OCI-LY3 (cell line): ENCODE results near the gene ARHGEF38.

Source experiments
- H2AFZ ChIP-seq: fragments of 200-600, 300-600 bp; shearing (Covaris generic); 2 replicates; pipeline ENCODE4 v1.6.0; 2014; ENCODE audit warnings: antibody characterized with exemption, low read depth, low read length
- H3K27ac ChIP-seq: fragments of 200-600, 300-600 bp; sonication (generic); 2 replicates; pipeline ENCODE4 v1.5.1; 2014; ENCODE audit warnings: mild to moderate bottlenecking, low read length, moderate library complexity, mixed read lengths
- H3K27me3 ChIP-seq: fragments of 200-600, 300-600 bp; sonication (generic); 2 replicates; pipeline ENCODE4 v1.6.1; 2014; ENCODE audit warnings: low read depth, low read length, mixed read lengths
- H3K36me3 ChIP-seq: fragments of 200-600, 300-600 bp; sonication (generic); replicated peaks from 2 replicates; pipeline ENCODE3; 2014; ENCODE audit warnings: low read depth, low read length, mixed read lengths
- H3K4me1 ChIP-seq: fragments of 300-600, 200-600 bp; sonication (generic); 2 replicates; pipeline ENCODE4 v1.6.1; 2014; ENCODE audit warnings: low read length, mixed read lengths
- H3K4me2 ChIP-seq: fragments of 200-600, 300-600 bp; sonication (generic); 2 replicates; pipeline ENCODE4 v1.6.1; 2014; ENCODE audit warnings: low read length, mixed read lengths
- H3K4me3 ChIP-seq: fragments of 300-600, 200-600 bp; sonication (generic); 2 replicates; pipeline ENCODE4 v1.5.1; 2014; ENCODE audit warnings: antibody characterized with exemption, mild to moderate bottlenecking, low read length, moderate library complexity
- H3K79me2 ChIP-seq: fragments of 300-600, 200-600 bp; shearing (Covaris generic); 2 replicates; pipeline ENCODE4 v1.6.1; 2014; ENCODE audit warnings: mild to moderate bottlenecking, low read length, mixed read lengths
- H3K9ac ChIP-seq: fragments of 300-600, 200-600 bp; shearing (Covaris generic); 2 replicates; pipeline ENCODE4 v1.6.0; 2014; ENCODE audit warnings: mild to moderate bottlenecking, low read length, moderate library complexity
- H3K9me3 ChIP-seq: fragments of 200-600, 300-600 bp; shearing (Covaris generic); 2 replicates; pipeline ENCODE4 v1.6.1; 2014; ENCODE audit warnings: low read length, mixed read lengths; ENCODE audit not compliant: insufficient read depth
- H4K20me1 ChIP-seq: fragments of 200-600, 300-600 bp; sonication (generic); 2 replicates; pipeline ENCODE4 v1.6.1; 2016; ENCODE audit warnings: low read length, mixed read lengths; ENCODE audit not compliant: insufficient read depth
- EZH2phosphoT487 ChIP-seq: fragments of 200-600 bp; shearing (Covaris generic); IDR thresholded peaks from 2 replicates; pipeline ENCODE4 v1.6.1; 2018; ENCODE audit warnings: antibody characterized with exemption, mixed run types, low read depth
- TF ChIP-seq, protein P1 (sequence below): fragments of 200-600, 300-600 bp; sonication (generic); IDR thresholded peaks from 2 replicates; pipeline ENCODE4 v1.5.1; 2014; ENCODE audit warnings: antibody characterized with exemption, low read length, low read depth

The ARHGEF38 gene

DNA sequence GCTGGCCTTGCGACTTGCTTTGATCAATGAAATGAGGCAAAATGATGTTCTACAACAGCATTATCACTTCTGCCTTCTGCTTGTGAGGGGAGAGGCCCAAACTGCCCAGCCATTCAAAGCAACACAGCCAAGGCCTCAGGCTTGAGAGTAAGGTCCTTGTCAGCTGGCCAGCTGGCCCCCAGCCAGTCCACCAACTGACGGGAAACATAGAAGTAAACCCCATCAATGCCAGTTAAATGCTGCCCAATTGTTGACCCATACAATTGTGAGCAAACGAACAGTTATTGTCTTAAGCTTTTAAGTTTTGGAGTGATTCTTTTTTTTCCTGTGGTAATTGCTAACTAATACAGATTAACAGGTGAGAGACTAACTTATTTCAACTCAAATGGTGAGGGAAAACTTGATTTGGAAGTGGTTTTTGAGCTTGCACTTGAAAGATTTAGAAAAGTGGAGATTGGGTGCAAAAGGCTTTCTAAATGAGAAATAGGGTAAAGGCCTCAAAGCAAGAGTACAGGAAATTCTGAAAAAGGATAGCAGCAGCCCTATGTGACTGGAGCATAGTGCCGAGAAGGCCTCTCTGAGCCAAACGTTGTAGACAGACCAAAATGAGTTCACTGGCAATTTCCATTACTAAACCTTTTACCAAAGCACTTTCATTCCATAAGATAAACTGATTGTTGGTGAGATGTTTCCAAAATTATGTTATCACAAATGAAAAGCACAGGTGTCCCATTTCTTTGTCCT, 66.9 kb downstream of the ARHGEF38 start:
- Histone ChIP-seq H3K9me3 (no peaks in the 10 kb centered on the region), H4K20me1 (no peaks in the 10 kb centered on the region), H3K36me3 (no peaks in the 10 kb centered on the region), H3K4me1 (peaks cover 24% of the 10 kb centered on the region), H3K4me3 (no peak overlapping the region), H3K4me2 (no peak overlapping the region), H3K9ac (no peak overlapping the region), H2AFZ (no peak overlapping the region), H3K79me2 (no peaks in the 10 kb centered on the region), H3K27me3 (no peaks in the 10 kb centered on the region), H3K27ac (no peak overlapping the region)
- TF ChIP-seq, protein P1, sequence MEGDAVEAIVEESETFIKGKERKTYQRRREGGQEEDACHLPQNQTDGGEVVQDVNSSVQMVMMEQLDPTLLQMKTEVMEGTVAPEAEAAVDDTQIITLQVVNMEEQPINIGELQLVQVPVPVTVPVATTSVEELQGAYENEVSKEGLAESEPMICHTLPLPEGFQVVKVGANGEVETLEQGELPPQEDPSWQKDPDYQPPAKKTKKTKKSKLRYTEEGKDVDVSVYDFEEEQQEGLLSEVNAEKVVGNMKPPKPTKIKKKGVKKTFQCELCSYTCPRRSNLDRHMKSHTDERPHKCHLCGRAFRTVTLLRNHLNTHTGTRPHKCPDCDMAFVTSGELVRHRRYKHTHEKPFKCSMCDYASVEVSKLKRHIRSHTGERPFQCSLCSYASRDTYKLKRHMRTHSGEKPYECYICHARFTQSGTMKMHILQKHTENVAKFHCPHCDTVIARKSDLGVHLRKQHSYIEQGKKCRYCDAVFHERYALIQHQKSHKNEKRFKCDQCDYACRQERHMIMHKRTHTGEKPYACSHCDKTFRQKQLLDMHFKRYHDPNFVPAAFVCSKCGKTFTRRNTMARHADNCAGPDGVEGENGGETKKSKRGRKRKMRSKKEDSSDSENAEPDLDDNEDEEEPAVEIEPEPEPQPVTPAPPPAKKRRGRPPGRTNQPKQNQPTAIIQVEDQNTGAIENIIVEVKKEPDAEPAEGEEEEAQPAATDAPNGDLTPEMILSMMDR = no peak
- no peak for TF ChIP-seq EZH2phosphoT487

DNA sequence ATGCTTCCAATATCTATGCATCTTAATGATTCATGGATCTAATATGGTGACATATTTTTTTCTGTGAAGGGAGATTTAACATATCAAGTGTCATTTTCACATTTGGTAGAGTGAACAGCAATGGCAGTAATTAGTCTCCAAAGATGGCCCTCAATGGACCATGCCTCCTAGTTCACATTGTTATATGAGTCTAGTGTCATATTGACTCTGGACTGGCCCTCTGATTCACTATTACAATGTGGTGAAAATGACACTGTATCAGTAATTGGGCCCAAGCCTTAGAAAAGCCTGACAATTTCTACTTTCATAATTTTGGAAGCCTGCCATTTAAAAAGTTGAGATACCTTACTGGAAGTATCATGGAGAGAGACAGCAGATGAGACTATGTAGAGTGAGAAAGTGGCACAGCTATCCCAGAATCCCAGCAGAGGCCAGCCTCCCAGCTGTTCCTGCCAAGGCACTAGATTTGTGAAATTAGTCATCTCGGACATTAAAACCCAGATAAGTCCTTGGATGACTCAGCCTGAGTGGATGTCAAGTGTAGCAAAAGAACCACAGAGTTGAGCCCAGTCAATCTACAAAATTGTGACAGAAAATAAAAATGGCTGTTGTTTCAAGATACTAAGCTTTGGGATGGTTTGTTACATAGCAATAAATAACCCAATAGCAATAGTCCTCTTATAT, 68.4 kb downstream of the ARHGEF38 start:
- H3K4me1 ChIP-seq = peaks cover 24% of the 10 kb centered on the region
- H3K27ac ChIP-seq = no peak overlapping the region
- no peaks in the 10 kb centered on the region for H3K9me3 ChIP-seq
- H3K27me3 ChIP-seq = no peaks in the 10 kb centered on the region
- no peaks in the 10 kb centered on the region for H3K79me2 ChIP-seq
- no peak overlapping the region for H3K4me2 ChIP-seq
- H4K20me1 ChIP-seq = no peaks in the 10 kb centered on the region
- no peak overlapping the region for H2AFZ ChIP-seq
- H3K4me3 ChIP-seq = no peak overlapping the region
- H3K9ac ChIP-seq = no peak overlapping the region
- no peaks in the 10 kb centered on the region for H3K36me3 ChIP-seq
- no peak for TF ChIP-seq EZH2phosphoT487
- TF ChIP-seq, protein P1 = no peak

DNA sequence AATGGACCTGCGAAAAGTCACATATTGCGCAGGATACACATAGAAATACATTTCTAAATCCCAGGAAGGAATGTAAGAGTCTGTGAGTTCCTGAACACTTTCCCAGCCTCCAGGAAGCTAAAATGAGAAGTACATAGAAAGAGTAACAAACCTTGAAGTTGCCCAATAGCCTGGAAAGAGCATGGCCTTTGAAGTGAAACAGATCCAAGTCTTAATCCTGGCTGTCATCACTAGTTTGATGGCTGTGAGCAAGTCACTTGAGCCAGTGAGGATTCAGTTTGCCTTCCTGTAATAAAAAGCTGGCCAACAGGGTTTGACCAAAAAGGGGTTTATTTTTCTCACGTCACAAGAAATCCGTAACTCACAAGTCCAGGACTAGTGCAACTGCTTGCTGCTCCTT, 69.8 kb downstream of the ARHGEF38 start:
- Histone ChIP-seq H3K36me3 (no peaks in the 10 kb centered on the region), H3K9me3 (no peaks in the 10 kb centered on the region), H3K27ac (no peak overlapping the region), H4K20me1 (no peaks in the 10 kb centered on the region), H3K4me3 (no peak overlapping the region), H3K4me1 (peaks cover 17% of the 10 kb centered on the region), H3K9ac (no peak overlapping the region), H2AFZ (no peak overlapping the region), H3K27me3 (no peaks in the 10 kb centered on the region), H3K4me2 (no peak overlapping the region), H3K79me2 (no peaks in the 10 kb centered on the region)
- TF ChIP-seq EZH2phosphoT487 = no peak
- TF ChIP-seq, protein P1 = no peak

DNA sequence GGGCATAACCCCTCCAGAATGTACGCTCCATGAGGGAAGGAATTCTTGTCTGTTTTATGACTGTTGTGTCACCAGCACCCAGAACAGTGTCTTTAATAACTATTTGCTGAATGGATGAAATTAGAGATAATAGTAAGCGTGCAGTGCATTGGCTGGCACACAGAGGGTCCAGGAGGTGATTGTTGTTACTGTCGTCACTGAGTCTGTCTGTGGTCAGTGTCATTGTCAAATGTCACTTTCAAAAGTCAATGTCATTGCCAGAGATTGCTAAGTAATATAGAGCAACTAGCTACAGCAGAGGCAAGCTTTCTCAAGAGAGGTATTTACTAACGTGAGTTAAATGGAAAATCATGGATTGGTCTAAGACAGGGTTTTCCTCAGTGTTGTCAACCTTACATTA, 70.7 kb downstream of the ARHGEF38 start:
- TF ChIP-seq, protein P1 = no peak
- no peak for TF ChIP-seq EZH2phosphoT487
- Histone ChIP-seq H2AFZ (no peak overlapping the region), H3K4me2 (no peak overlapping the region), H3K4me1 (peaks cover 17% of the 10 kb centered on the region), H3K9me3 (no peaks in the 10 kb centered on the region), H3K36me3 (no peaks in the 10 kb centered on the region), H3K27ac (no peak overlapping the region), H3K4me3 (no peak overlapping the region), H4K20me1 (no peaks in the 10 kb centered on the region), H3K27me3 (no peaks in the 10 kb centered on the region), H3K9ac (no peak overlapping the region), H3K79me2 (no peaks in the 10 kb centered on the region)
